ENCODE data around the gene GPX4.

Gene GPX4

GRCh38 chr19:1153891-1154730 is 50.3 kb downstream of the GPX4 start:
- Mint-ChIP-seq H3K36me3 (ENCODE audit: low read depth) (peaks cover 4% of the 10 kb centered on the region), H3K9me3 (no peaks in the 10 kb centered on the region), H3K4me1 (peaks cover 5% of the 10 kb centered on the region), H3K27me3 (ENCODE audit: low read depth) (no peaks in the 10 kb centered on the region), H3K4me3 (no peak overlapping the region), H3K27ac (no peak overlapping the region)
- no peak for TF ChIP-seq CTCF (IDR thresholded peaks at IDR 0.05; ENCODE audit: unreplicated experiment in 3 of 3)

- no peak overlapping the region for H3K27ac Mint-ChIP-seq
Measured at GRCh38 chr19:1154731-1155351, 51.0 kb downstream of the GPX4 start.

GRCh38 chr19:1155352-1156304 is 51.8 kb downstream of the GPX4 start:
- no peak for TF ChIP-seq CTCF (IDR thresholded peaks at IDR 0.05; ENCODE audit: unreplicated experiment in 3 of 3)
- H3K36me3 Mint-ChIP-seq (ENCODE audit: low read depth), result peaks cover 4% of the 10 kb centered on the region
- H3K27me3 Mint-ChIP-seq (ENCODE audit: low read depth), result no peaks in the 10 kb centered on the region
- H3K27ac Mint-ChIP-seq, result no peak overlapping the region
- H3K4me3 Mint-ChIP-seq, result no peak overlapping the region
- H3K9me3 Mint-ChIP-seq, result no peaks in the 10 kb centered on the region
- H3K4me1 Mint-ChIP-seq, result peaks cover 5% of the 10 kb centered on the region

More at GRCh38 chr19:1154731-1155351, 51.0 kb downstream of the GPX4 start:
- no peak for TF ChIP-seq CTCF (IDR thresholded peaks at IDR 0.05; ENCODE audit: unreplicated experiment in 3 of 3)
- Mint-ChIP-seq H3K9me3 (no peaks in the 10 kb centered on the region), H3K4me1 (peaks cover 5% of the 10 kb centered on the region), H3K4me3 (no peak overlapping the region), H3K27me3 (ENCODE audit: low read depth) (no peaks in the 10 kb centered on the region), H3K36me3 (ENCODE audit: low read depth) (peaks cover 4% of the 10 kb centered on the region)
